Measurements from ENCODE around the gene STRADB.
A peak's percentile ranks its signal among the peaks of the same experiment; 100 is the strongest.
"Not testable (repeated sequence)": the region's sequence is repeated elsewhere in the genome, so short reads cannot be mapped to it uniquely, and the experiment has no call there.

Gene STRADB

GRCh38 chr2:201432038-201432620, 19.4 kb upstream of the STRADB start:
- peak; percentile 60 for DNase-seq

- DNase-seq = peak; percentile 81
Observed at GRCh38 chr2:201432621-201433393, 18.7 kb upstream of the STRADB start.

- DNase-seq = peak; percentile 96
Observed at GRCh38 chr2:201433394-201433995, 18.0 kb upstream of the STRADB start.

- DNase-seq = no peak
Observed at GRCh38 chr2:201436141-201436540, 15.4 kb upstream of the STRADB start.

- DNase-seq = not testable (repeated sequence)
Observed at GRCh38 chr2:201439336-201439922, 12.1 kb upstream of the STRADB start.

GRCh38 chr2:201440182-201440581, 11.4 kb upstream of the STRADB start:
- peak; percentile 96 for DNase-seq

- DNase-seq = no peak
Observed at GRCh38 chr2:201441409-201441808, 10.1 kb upstream of the STRADB start.

- no peak for DNase-seq
Observed at GRCh38 chr2:201444746-201445465, 6.6 kb upstream of the STRADB start.

GRCh38 chr2:201447086-201447485, 4.5 kb upstream of the STRADB start:
- peak; percentile 52 for DNase-seq

- no peak for DNase-seq
Observed at GRCh38 chr2:201448061-201448460, 3.5 kb upstream of the STRADB start.

- no peak for DNase-seq
Observed at GRCh38 chr2:201448701-201449100, 2.8 kb upstream of the STRADB start.

- DNase-seq = peak; percentile 67
Observed at GRCh38 chr2:201450954-201451291, 617 bp upstream of the STRADB start.

GRCh38 chr2:201452058-201452921, 750 bp downstream of the STRADB start:
- DNase-seq = peak; percentile 42

GRCh38 chr2:201452922-201453643, 1.5 kb downstream of the STRADB start:
- no peak for DNase-seq

- no peak for DNase-seq
Observed at GRCh38 chr2:201458381-201458780, 6.8 kb downstream of the STRADB start.

GRCh38 chr2:201460532-201460931, 9.0 kb downstream of the STRADB start:
- no peak for DNase-seq

- no peak for DNase-seq
Observed at GRCh38 chr2:201464547-201464946, 13.0 kb downstream of the STRADB start.

- DNase-seq = no peak
Observed at GRCh38 chr2:201465524-201465971, 14.0 kb downstream of the STRADB start.

GRCh38 chr2:201466050-201466675, 14.6 kb downstream of the STRADB start:
- DNase-seq = no peak

- DNase-seq = no peak
Observed at GRCh38 chr2:201467666-201468065, 16.1 kb downstream of the STRADB start.
